GM19099 (cell line): ENCODE data around the gene IL2RA.

Experiments used
- POLR2A ChIP-seq: IDR thresholded peaks from 3 replicates; pipeline ENCODE4 v1.6.1; 2011; ENCODE audit warnings: low read depth; ENCODE audit not compliant: insufficient read length; ENCODE audit errors: extremely low read depth

Gene IL2RA

DNA sequence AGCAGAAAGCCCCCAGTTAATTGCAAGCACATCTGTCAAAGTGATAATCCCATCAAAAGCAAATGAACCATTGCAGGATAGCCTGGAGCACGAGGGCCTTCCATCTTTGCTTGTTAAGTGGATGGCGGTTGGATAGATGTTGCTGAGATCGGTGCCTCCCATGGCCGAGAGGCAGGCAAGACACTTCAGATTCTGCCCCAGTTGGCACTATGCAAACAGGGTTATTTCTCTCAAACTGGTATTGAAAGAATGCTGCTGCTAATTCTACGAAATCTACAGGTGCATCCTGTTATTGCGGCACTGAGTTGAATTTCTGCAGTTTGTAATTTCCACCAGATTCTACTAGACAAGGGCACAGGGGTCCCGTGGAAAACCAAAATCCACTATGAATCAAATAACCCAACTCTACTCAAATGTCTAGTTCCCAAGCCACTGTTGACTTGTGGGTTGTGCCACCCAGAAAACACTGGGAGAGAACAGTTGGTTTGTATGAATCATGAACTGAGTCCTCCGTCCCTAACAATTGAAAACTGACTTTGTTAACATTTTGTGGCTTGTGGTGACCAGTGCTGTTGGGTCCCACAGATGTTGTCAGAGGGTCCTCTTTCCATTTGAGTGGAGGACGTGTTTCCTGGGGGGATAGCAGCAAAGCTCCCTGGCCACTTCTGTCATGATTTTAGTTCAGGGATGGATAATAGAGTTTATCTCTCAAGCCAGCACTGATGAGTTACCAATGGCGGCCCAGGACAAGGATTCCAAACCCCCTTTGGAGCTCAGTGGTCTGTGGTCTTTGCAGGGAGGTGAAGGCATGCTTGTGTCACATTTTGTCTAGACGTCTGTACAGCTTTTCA, 7.1 kb upstream of the IL2RA start:
- TF ChIP-seq POLR2A, result no peak

DNA sequence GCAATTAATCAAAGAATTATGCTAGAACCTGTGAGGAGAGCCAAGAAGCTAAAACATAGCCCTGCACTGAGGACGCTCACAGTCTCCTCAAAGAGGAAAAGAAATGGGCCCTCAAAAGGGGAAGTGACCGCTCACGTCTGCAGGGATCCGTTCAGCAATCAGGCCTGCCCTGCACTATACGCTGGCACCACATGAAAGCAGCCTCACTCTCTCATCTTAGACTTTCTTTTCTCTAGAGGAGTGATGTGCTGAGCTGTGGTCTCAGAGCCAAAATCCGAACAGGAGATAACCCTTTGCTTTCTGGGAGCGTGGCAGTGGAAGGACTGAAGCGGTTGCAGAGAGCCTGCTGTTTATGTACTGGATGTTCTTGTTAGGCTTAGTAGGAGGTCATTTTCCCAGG, 6.3 kb upstream of the IL2RA start:
- no peak for TF ChIP-seq POLR2A

- no peak for TF ChIP-seq POLR2A
These were observed 5.8 kb upstream of the IL2RA start for GRCh38 chr10:6068006-6068405.

DNA sequence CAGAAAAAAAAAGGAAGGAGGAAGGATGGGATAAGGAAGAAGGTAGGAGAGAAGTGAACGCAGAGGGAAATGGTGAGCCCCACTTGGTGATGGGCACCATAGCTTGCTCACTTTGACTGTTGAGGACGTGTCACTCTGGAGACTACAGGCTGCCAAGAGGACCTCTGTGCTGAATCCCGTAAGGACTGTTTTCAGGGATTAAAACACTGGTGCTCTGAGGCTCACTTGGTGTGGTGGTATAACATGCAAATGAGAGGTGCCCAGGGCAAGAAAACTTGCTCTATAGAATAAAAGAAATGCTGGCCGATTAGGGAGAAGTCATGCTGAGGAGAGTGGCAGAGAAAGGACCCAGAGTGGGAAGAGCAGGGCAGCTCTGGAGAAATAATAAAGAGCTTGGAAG, 5.3 kb upstream of the IL2RA start:
- no peak for TF ChIP-seq POLR2A

DNA sequence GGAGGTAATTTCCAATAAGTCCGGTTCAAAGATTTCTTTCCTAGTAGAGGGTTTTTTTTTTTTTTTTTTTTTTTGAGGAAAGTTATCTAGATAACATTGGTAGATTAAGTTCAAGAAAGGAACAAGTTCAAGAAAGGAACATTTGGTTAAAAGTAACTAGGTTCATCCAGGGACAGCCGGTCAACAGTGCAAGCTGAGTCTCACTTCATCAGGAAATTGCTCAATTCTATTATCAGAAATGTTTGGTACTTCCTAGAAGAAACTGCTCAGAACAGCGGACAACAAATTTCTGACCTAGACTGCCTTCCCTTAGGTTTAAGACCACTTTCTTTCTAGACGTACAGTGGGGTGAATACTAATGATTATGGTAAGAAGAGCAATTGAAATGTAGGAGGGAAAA, 3.7 kb upstream of the IL2RA start:
- no peak for TF ChIP-seq POLR2A

- TF ChIP-seq POLR2A, result no peak
These were observed 3.2 kb upstream of the IL2RA start for GRCh38 chr10:6065406-6065805.

- TF ChIP-seq POLR2A, result no peak
These were observed 2.0 kb upstream of the IL2RA start for GRCh38 chr10:6064119-6064518.

DNA sequence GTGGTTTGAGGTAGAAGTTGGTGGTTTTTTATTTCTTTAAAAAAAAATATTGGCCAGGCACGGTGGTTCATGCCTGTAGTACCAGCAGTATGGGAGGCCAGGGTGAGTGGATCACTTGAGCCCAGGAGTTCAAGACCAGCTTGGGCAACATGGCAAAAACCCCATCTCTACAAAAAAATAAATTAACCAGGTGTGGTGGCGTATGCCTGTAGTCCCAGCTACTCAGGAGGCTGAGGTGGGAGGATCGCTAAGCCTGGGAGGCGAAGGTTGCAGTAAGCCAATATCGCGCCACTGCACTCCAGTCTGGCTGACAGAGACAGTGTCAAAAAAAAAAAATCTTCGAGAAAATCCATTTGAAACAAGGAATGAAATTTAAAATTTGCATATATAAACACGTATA, 1.1 kb downstream of the IL2RA start:
- TF ChIP-seq POLR2A, result no peak

- no peak for TF ChIP-seq POLR2A
These were observed 2.7 kb downstream of the IL2RA start for GRCh38 chr10:6059506-6059905.

DNA sequence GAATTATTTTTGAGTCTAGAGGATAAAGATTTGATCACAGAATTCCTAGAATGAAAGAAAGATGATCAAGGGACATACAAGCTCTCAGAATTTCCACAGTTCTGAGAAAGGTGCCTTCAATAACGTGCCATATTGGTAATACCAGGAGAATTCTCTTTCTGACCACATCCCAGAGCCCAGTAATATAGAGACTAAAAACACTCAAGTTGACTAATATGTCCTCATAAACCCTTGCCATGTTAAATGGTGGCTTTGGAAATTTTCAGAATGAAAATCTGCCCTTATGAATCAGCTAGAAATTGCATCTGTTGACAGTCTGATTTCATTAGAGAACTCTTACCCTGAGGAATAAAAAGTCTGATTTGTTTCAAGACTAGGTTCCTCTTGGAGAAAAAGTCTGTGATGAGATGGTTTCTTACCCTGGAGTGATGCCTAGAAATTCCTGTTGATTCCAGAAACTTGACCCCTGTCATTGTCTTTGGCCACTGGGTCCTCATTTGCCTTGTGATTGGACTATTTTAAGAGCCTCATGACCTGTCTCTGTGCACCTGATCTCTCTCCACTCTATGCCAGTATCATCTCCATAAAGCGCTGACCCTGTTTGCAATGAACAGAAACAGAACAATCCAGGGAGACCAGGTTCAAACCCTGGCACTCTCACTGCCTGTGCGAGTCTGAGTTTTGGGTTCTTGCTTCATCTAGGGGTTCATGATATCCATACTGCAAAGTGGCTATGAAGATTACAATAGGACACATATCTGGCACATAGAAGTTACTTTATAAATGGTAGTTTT, 3.3 kb downstream of the IL2RA start:
- no peak for TF ChIP-seq POLR2A

DNA sequence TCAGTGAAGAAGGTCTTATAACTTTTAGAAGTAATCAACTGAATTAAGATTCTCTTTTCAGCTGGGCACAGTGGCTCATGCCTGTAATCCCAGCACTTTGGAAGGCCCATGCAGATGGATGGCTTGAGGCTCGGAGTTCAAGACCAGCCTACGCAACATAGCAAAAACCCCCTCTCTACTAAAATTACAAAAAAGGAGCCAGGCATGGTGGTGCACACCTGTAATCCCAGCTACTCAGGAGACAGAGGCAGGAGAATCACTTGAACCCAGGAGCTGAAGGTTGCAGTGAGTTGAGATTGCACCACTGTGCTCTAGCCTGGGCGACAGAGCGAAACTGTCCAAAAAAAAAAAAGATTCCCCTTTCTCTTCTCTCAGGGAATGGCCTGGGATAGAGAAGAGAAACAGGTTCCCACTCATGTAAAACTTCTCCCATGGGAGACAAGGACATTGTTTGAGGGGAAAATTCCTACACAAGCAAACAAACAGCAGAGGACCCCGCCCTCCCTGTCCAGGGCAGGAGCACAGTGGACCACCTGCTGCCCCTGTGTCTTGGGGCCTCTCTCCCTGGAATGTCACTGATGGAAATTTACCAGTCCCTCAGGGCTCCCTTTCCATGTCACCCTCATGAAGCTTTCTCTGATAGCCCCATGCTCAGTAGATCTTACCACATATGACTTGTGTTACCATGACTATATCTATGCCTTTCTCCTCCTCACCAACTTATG, 5.6 kb downstream of the IL2RA start:
- no peak for TF ChIP-seq POLR2A

DNA sequence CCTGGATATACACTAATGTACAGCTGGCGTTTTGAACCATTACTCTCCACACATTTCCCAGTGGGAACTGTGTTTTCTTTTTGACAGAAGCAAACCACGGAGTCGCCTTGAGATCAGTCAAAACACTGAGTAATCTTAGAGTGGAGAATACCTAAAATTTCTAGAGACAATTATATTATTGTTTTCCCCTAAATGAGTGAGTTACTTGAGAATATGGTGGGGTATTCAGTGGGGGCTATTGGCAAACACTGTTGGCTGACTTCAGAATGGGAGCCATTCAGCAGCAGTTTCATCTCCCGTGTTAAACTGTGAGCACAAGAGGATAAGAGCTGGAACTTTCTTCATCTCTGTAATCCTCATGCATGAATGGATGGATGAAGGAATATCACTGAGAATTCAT, 6.2 kb downstream of the IL2RA start:
- TF ChIP-seq POLR2A, result no peak

DNA sequence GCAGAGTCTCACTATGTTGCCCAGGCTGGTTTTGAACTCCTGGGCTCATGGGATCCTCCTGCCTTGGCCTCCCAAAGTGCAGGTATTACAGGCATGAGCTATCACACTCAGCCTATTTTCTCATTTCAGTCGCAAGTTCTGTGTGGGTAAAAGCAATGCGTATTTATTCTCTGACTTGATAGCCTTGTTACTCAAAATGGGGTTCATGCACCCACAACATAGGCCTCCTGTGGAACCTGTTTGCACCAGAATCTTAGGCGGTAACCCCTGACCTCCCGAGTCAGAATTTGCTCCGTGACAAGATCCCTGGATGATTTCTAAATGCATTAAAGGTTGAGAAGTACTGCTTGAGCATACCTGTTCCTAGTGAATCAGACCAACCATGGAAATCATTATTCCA, 7.3 kb downstream of the IL2RA start:
- TF ChIP-seq POLR2A, result no peak

- no peak for TF ChIP-seq POLR2A
These were observed 8.1 kb downstream of the IL2RA start for GRCh38 chr10:6053816-6054631.

DNA sequence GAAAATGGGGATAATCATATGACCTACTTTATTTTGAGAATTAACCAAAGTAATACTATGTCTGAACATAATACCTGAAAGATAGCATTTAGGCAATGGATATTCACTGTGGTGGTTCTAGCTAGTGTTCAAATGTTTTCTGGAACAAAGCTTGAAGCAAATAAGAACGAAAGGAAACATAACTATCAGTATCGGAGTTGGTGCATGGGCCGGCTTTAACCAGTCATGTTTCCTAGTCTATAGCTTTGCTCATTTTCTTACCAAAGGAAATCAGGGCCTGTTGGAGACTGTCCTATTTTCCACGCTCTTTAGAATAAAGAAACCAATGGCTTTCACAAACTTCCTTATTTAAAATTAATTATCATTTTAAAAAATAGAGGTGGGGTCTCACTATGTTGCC, 8.9 kb downstream of the IL2RA start:
- TF ChIP-seq POLR2A, result no peak
